WTC11 (cell line): Measurements from ENCODE around the gene FHIP1B. TPM values are rescaled to one million over a fixed set of nuclear protein-coding genes. Genes with fewer than 3 reads are reported as not detected.

Experiments used
- ATAC-seq: fragments of 200-7000 bp; cut with Tn5 transposase; 2 replicates; pipeline ENCODE4 v1.10.0; 2021; ENCODE audit warnings: mild to moderate bottlenecking, moderate library complexity
- CTCF ChIA-PET: fragments of 300-600 bp; sonication (Branson Sonifier 250); formaldehyde crosslinking; loops from one replicate; lab custom pipeline; 2021; ENCODE audit warnings: antibody characterized with exemption; lab: Charles Lee
- POLR2A ChIA-PET: fragments of 350-600 bp; sonication (Branson Sonifier 250); formaldehyde crosslinking; loops from one replicate; lab custom pipeline; 2021; ENCODE audit warnings: antibody characterized with exemption; lab: Charles Lee
- DNase-seq: peaks from one replicate; pipeline ENCODE4 v3.0.0; 2021; ENCODE audit warnings: low spot score
- H3K27ac Mint-ChIP-seq: 2 replicates; pipeline ENCODE4 v1.8.0; 2021; ENCODE audit warnings: mixed read lengths
- H3K27me3 Mint-ChIP-seq: 2 replicates; pipeline ENCODE4 v1.8.0; 2021; ENCODE audit warnings: low read depth, mild to moderate bottlenecking, moderate library complexity, mixed read lengths
- H3K36me3 Mint-ChIP-seq: 2 replicates; pipeline ENCODE4 v1.8.0; 2021; ENCODE audit warnings: mixed read lengths
- H3K4me1 Mint-ChIP-seq: 2 replicates; pipeline ENCODE4 v1.8.0; 2022; ENCODE audit warnings: mixed read lengths
- H3K4me3 Mint-ChIP-seq: 2 replicates; pipeline ENCODE4 v1.8.0; 2021; ENCODE audit warnings: mild to moderate bottlenecking, moderate library complexity, mixed read lengths
- H3K9me3 Mint-ChIP-seq: 2 replicates; pipeline ENCODE4 v1.8.0; 2021; ENCODE audit warnings: mixed read lengths
- CREM ChIP-seq: sonication (generic); formaldehyde crosslinking; IDR thresholded peaks from 2 replicates; pipeline ENCODE4 v1.8.1; 2022; ENCODE audit warnings: mild to moderate bottlenecking, missing genetic modification reagents, moderate library complexity
- EMX1 ChIP-seq: fragments of 250-450 bp; sonication (Bioruptor Pico); IDR thresholded peaks from 2 replicates; pipeline ENCODE4 v1.8.0; 2021; ENCODE audit warnings: mild to moderate bottlenecking
- ESRRA ChIP-seq: sonication (generic); formaldehyde crosslinking; IDR thresholded peaks from 2 replicates; pipeline ENCODE4 v1.8.1; 2022; ENCODE audit warnings: mild to moderate bottlenecking, missing genetic modification reagents, borderline replicate concordance
- FOXJ3 ChIP-seq: sonication (generic); formaldehyde crosslinking; IDR thresholded peaks from 2 replicates; pipeline ENCODE4 v1.9.0; 2021; ENCODE audit warnings: missing genetic modification reagents, mild to moderate bottlenecking, borderline replicate concordance
- FOXK1 ChIP-seq: sonication (generic); formaldehyde crosslinking; IDR thresholded peaks from 2 replicates; pipeline ENCODE4 v1.8.0; 2022; ENCODE audit warnings: mild to moderate bottlenecking, moderate library complexity, missing genetic modification reagents
- FOXP1 ChIP-seq: sonication (generic); formaldehyde crosslinking; IDR thresholded peaks from 2 replicates; pipeline ENCODE4 v1.8.0; 2022; ENCODE audit warnings: missing genetic modification reagents, mild to moderate bottlenecking, moderate library complexity, borderline replicate concordance
- GRHL2 ChIP-seq: fragments of 250-450 bp; sonication (Bioruptor Pico); IDR thresholded peaks from 2 replicates; pipeline ENCODE4 v1.8.0; 2022; ENCODE audit warnings: mild to moderate bottlenecking, moderate library complexity; ENCODE audit not compliant: insufficient replicate concordance, severe bottlenecking
- MYBL2 ChIP-seq: sonication (generic); formaldehyde crosslinking; IDR thresholded peaks from 2 replicates; pipeline ENCODE4 v1.8.1; 2023; ENCODE audit warnings: mild to moderate bottlenecking, moderate library complexity, missing genetic modification reagents
- NFE2L1 ChIP-seq: sonication (generic); formaldehyde crosslinking; IDR thresholded peaks from 2 replicates; pipeline ENCODE4 v1.8.1; 2023; ENCODE audit warnings: missing genetic modification reagents
- NFYB ChIP-seq: sonication (generic); formaldehyde crosslinking; conservative IDR thresholded peaks from 2 replicates; pipeline ENCODE4 v1.8.0; 2022; ENCODE audit warnings: low read depth, missing genetic modification reagents
- NR1H2 ChIP-seq: sonication (generic); formaldehyde crosslinking; IDR thresholded peaks from 2 replicates; pipeline ENCODE4 v1.9.0; 2021; ENCODE audit warnings: mild to moderate bottlenecking, moderate library complexity, missing genetic modification reagents
- RELA ChIP-seq: sonication (generic); formaldehyde crosslinking; IDR thresholded peaks from 2 replicates; pipeline ENCODE4 v1.8.1; 2022; ENCODE audit warnings: missing genetic modification reagents, mild to moderate bottlenecking, borderline replicate concordance
- RORB ChIP-seq: fragments of 250-450 bp; sonication (Bioruptor Pico); IDR thresholded peaks from 2 replicates; pipeline ENCODE4 v1.9.0; 2021; ENCODE audit warnings: mild to moderate bottlenecking
- SMAD3 ChIP-seq: sonication (generic); formaldehyde crosslinking; IDR thresholded peaks from 2 replicates; pipeline ENCODE4 v1.8.0; 2022; ENCODE audit warnings: missing genetic modification reagents, mild to moderate bottlenecking, borderline replicate concordance
- TEAD4 ChIP-seq: sonication (generic); formaldehyde crosslinking; IDR thresholded peaks from 2 replicates; pipeline ENCODE4 v1.8.0; 2022; ENCODE audit warnings: mild to moderate bottlenecking, missing genetic modification reagents
- ZNF121 ChIP-seq: sonication (generic); formaldehyde crosslinking; IDR thresholded peaks from 2 replicates; pipeline ENCODE4 v1.8.0; 2023; ENCODE audit warnings: missing genetic modification reagents
- ZNF219 ChIP-seq: sonication (generic); formaldehyde crosslinking; IDR thresholded peaks from 2 replicates; pipeline ENCODE4 v1.8.0; 2023; ENCODE audit warnings: missing genetic modification reagents, mild to moderate bottlenecking, borderline replicate concordance
- ZNF416 ChIP-seq: fragments of 250-450 bp; sonication (Bioruptor Pico); IDR thresholded peaks from 2 replicates; pipeline ENCODE4 v1.9.0; 2021; ENCODE audit warnings: mild to moderate bottlenecking, inconsistent platforms
- total RNA-seq: library from RNA; stranded (reverse); gene quantifications from 3 replicates; pipeline ENCODE4 v1.2.3, GENCODE V29; 2021
- TF ChIP-seq, protein P1 (sequence below): fragments of 250-450 bp; sonication (Bioruptor Pico); IDR thresholded peaks from 2 replicates; pipeline ENCODE4 v1.9.0; 2021; ENCODE audit warnings: mild to moderate bottlenecking
- TF ChIP-seq, protein P2 (sequence below): fragments of 250-450 bp; sonication (Bioruptor Pico); IDR thresholded peaks from 2 replicates; pipeline ENCODE4 v1.9.0; 2021; ENCODE audit warnings: mild to moderate bottlenecking, borderline replicate concordance
- TF ChIP-seq, protein P3 (sequence below): sonication (generic); formaldehyde crosslinking; conservative IDR thresholded peaks from 2 replicates; pipeline ENCODE4 v1.8.1; 2022; ENCODE audit warnings: mild to moderate bottlenecking, missing genetic modification reagents
- TF ChIP-seq, protein P4 (sequence below): sonication (generic); formaldehyde crosslinking; IDR thresholded peaks from 2 replicates; pipeline ENCODE4 v1.8.1; 2023; ENCODE audit warnings: mild to moderate bottlenecking, missing genetic modification reagents, borderline replicate concordance
- TF ChIP-seq, protein P5 (sequence below): sonication (generic); formaldehyde crosslinking; IDR thresholded peaks from 2 replicates; pipeline ENCODE4 v1.8.1; 2022; ENCODE audit warnings: low read depth, missing genetic modification reagents, borderline replicate concordance

Gene FHIP1B
- total RNA-seq, 1 experiment from 2014 or later, result 24.8 TPM

DNA sequence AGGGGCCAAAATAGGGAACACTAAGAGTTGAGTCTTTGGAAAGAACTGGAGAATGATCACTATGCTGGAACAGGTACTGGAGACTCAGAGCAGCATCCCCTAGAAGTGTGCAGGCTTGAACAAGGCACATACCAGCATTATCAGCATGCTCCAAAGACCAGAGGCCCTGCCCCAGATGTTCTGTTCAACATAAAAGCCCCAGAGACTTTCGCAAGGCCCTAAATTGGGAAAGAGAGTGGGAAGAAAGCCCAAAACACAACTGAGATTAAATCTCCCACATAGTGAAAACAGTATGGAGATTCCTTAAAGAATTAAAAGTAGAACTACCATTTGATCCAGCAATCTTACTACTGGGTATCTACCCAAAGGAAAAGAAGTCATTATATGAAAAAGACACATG, 13.8 kb upstream of the FHIP1B start (continued):
- TF ChIP-seq, protein P1, sequence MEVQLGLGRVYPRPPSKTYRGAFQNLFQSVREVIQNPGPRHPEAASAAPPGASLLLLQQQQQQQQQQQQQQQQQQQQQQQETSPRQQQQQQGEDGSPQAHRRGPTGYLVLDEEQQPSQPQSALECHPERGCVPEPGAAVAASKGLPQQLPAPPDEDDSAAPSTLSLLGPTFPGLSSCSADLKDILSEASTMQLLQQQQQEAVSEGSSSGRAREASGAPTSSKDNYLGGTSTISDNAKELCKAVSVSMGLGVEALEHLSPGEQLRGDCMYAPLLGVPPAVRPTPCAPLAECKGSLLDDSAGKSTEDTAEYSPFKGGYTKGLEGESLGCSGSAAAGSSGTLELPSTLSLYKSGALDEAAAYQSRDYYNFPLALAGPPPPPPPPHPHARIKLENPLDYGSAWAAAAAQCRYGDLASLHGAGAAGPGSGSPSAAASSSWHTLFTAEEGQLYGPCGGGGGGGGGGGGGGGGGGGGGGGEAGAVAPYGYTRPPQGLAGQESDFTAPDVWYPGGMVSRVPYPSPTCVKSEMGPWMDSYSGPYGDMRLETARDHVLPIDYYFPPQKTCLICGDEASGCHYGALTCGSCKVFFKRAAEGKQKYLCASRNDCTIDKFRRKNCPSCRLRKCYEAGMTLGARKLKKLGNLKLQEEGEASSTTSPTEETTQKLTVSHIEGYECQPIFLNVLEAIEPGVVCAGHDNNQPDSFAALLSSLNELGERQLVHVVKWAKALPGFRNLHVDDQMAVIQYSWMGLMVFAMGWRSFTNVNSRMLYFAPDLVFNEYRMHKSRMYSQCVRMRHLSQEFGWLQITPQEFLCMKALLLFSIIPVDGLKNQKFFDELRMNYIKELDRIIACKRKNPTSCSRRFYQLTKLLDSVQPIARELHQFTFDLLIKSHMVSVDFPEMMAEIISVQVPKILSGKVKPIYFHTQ (CRISPR knock-in tag), result no peak
- TF ChIP-seq CREM (no peak), EMX1 (CRISPR knock-in tag) (no peak)
- TF ChIP-seq, all 79 proteins: peak for 0

DNA sequence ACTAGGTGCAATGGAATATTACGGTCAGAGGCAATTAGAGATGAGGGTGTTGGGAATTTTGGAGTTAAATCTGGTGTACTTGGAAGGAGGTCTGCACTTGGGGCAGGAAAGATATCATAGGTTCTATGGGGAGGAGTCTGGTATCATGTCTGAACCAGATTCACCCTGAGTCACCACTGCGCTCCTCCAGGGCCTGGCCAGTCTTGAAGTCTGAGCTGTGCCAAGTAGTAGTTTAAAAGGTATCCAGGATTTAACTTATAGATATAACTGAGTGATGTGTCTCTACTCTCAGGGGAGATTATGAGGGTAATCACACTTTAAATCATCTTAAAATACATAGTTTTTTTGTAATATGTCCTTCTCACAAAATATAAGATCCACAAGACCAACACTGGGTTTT, 11.1 kb upstream of the FHIP1B start:
- Mint-ChIP-seq H3K9me3 (no peaks in the 10 kb centered on the region), H3K4me3 (no peak overlapping the region), H3K27me3 (peaks cover 4% of the 10 kb centered on the region), H3K27ac (no peak overlapping the region), H3K36me3 (no peaks in the 10 kb centered on the region), H3K4me1 (peaks cover 12% of the 10 kb centered on the region)
- POLR2A ChIA-PET, result no interaction called here
- ATAC-seq (no peak), DNase-seq (no peak)
- TF ChIP-seq ZNF416 (CRISPR knock-in tag), result no peak
- no peak for TF ChIP-seq ZNF121 (CRISPR knock-in tag)
- no peak for TF ChIP-seq RELA (CRISPR knock-in tag)
- no peak for TF ChIP-seq RORB (CRISPR knock-in tag)
- TF ChIP-seq FOXK1 (CRISPR knock-in tag), result no peak
- no peak for TF ChIP-seq GRHL2 (CRISPR knock-in tag)
- TF ChIP-seq, protein P2, sequence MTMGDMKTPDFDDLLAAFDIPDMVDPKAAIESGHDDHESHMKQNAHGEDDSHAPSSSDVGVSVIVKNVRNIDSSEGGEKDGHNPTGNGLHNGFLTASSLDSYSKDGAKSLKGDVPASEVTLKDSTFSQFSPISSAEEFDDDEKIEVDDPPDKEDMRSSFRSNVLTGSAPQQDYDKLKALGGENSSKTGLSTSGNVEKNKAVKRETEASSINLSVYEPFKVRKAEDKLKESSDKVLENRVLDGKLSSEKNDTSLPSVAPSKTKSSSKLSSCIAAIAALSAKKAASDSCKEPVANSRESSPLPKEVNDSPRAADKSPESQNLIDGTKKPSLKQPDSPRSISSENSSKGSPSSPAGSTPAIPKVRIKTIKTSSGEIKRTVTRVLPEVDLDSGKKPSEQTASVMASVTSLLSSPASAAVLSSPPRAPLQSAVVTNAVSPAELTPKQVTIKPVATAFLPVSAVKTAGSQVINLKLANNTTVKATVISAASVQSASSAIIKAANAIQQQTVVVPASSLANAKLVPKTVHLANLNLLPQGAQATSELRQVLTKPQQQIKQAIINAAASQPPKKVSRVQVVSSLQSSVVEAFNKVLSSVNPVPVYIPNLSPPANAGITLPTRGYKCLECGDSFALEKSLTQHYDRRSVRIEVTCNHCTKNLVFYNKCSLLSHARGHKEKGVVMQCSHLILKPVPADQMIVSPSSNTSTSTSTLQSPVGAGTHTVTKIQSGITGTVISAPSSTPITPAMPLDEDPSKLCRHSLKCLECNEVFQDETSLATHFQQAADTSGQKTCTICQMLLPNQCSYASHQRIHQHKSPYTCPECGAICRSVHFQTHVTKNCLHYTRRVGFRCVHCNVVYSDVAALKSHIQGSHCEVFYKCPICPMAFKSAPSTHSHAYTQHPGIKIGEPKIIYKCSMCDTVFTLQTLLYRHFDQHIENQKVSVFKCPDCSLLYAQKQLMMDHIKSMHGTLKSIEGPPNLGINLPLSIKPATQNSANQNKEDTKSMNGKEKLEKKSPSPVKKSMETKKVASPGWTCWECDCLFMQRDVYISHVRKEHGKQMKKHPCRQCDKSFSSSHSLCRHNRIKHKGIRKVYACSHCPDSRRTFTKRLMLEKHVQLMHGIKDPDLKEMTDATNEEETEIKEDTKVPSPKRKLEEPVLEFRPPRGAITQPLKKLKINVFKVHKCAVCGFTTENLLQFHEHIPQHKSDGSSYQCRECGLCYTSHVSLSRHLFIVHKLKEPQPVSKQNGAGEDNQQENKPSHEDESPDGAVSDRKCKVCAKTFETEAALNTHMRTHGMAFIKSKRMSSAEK (CRISPR knock-in tag), result no peak
- TF ChIP-seq, protein P3, sequence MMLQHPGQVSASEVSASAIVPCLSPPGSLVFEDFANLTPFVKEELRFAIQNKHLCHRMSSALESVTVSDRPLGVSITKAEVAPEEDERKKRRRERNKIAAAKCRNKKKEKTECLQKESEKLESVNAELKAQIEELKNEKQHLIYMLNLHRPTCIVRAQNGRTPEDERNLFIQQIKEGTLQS (CRISPR knock-in tag), result no peak
- CTCF ChIA-PET, result no interaction called here

DNA sequence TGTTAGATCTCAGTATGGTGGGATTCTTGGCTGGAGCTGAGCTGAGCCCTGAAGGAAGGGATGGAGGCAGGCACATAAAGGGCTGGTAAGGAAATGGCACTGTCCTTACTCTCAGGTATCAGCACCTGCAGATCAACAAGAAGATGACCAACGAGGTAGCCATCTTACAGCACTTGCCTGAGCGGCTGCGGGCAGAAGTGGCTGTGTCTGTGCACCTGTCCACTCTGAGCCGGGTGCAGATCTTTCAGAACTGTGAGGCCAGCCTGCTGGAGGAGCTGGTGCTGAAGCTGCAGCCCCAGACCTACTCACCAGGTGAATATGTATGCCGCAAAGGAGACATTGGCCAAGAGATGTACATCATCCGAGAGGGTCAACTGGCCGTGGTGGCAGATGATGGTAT, 6.9 kb upstream of the FHIP1B start:
- Mint-ChIP-seq H3K4me1 (peaks cover 12% of the 10 kb centered on the region), H3K4me3 (no peak overlapping the region), H3K36me3 (no peaks in the 10 kb centered on the region), H3K27me3 (no peaks in the 10 kb centered on the region; the same call in 1 of the 2 replicates), H3K27ac (no peak overlapping the region), H3K9me3 (no peaks in the 10 kb centered on the region)
- ATAC-seq (no peak), DNase-seq (no peak)
- POLR2A ChIA-PET, result no interaction called here
- CTCF ChIA-PET, result interaction anchor here (1.9 to 2.7 kb wide), 2 partner anchors 10 to 122 kb away, joined by 5 to 21 read pairs; no protein-coding TSS in a partner anchor
- TF ChIP-seq, protein P4, sequence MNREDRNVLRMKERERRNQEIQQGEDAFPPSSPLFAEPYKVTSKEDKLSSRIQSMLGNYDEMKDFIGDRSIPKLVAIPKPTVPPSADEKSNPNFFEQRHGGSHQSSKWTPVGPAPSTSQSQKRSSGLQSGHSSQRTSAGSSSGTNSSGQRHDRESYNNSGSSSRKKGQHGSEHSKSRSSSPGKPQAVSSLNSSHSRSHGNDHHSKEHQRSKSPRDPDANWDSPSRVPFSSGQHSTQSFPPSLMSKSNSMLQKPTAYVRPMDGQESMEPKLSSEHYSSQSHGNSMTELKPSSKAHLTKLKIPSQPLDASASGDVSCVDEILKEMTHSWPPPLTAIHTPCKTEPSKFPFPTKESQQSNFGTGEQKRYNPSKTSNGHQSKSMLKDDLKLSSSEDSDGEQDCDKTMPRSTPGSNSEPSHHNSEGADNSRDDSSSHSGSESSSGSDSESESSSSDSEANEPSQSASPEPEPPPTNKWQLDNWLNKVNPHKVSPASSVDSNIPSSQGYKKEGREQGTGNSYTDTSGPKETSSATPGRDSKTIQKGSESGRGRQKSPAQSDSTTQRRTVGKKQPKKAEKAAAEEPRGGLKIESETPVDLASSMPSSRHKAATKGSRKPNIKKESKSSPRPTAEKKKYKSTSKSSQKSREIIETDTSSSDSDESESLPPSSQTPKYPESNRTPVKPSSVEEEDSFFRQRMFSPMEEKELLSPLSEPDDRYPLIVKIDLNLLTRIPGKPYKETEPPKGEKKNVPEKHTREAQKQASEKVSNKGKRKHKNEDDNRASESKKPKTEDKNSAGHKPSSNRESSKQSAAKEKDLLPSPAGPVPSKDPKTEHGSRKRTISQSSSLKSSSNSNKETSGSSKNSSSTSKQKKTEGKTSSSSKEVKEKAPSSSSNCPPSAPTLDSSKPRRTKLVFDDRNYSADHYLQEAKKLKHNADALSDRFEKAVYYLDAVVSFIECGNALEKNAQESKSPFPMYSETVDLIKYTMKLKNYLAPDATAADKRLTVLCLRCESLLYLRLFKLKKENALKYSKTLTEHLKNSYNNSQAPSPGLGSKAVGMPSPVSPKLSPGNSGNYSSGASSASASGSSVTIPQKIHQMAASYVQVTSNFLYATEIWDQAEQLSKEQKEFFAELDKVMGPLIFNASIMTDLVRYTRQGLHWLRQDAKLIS (CRISPR knock-in tag), result no peak
- TF ChIP-seq NFE2L1 (CRISPR knock-in tag) (no peak), SMAD3 (no peak), NFYB (CRISPR knock-in tag) (no peak), MYBL2 (no peak), NR1H2 (CRISPR knock-in tag) (no peak), ESRRA (CRISPR knock-in tag) (no peak), ZNF219 (no peak), FOXP1 (CRISPR knock-in tag) (no peak), TEAD4 (no peak), FOXJ3 (CRISPR knock-in tag) (no peak)
- TF ChIP-seq, protein P5, sequence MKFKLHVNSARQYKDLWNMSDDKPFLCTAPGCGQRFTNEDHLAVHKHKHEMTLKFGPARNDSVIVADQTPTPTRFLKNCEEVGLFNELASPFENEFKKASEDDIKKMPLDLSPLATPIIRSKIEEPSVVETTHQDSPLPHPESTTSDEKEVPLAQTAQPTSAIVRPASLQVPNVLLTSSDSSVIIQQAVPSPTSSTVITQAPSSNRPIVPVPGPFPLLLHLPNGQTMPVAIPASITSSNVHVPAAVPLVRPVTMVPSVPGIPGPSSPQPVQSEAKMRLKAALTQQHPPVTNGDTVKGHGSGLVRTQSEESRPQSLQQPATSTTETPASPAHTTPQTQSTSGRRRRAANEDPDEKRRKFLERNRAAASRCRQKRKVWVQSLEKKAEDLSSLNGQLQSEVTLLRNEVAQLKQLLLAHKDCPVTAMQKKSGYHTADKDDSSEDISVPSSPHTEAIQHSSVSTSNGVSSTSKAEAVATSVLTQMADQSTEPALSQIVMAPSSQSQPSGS, result no peak
